RWPE1 (cell line): ENCODE data around the gene PCSK2.

ENCODE experiments used
- CTCF ChIA-PET: fragments of 350-600 bp; sonication (Branson Sonifier 250); formaldehyde crosslinking; extraction: SDS; loops from one replicate; lab custom pipeline; 2021; lab: Yijun Ruan, JAX
- POLR2A ChIA-PET: fragments of 400-600 bp; formaldehyde crosslinking; extraction: SDS; loops from one replicate; lab custom pipeline; 2020; ENCODE audit warnings: antibody characterized with exemption; ENCODE audit not compliant: low non-redundant PET; lab: Yijun Ruan, JAX
- DNase-seq: peaks from one replicate; pipeline ENCODE4 v3.0.0; 2012; ENCODE audit warnings: low spot score
- H3K27ac ChIP-seq: fragments of 450-650 bp; 2 replicates; pipeline ENCODE4 v1.5.1; 2017
- CTCF ChIP-seq: fragments of 450-650 bp; conservative IDR thresholded peaks from 2 replicates; pipeline ENCODE4 v1.5.1; 2017; ENCODE audit warnings: low read depth, mild to moderate bottlenecking

PCSK2 gene

GRCh38 chr20:17534077-17534476, 307.2 kb downstream of the PCSK2 start:
- ChIA-PET POLR2A (no interaction called here), CTCF (interaction anchor here (1.1 kb wide), 1 partner anchor 8 kb away, joined by 3 read pairs; no protein-coding TSS in a partner anchor)
- no peak for DNase-seq
- no peak for TF ChIP-seq CTCF
- H3K27ac ChIP-seq = no peak overlapping the region
